Esophagus (tissue), 2 donors: Measurements from ENCODE around the gene FOXB2. TPM values are rescaled to one million over a fixed set of nuclear protein-coding genes. Genes with fewer than 3 reads are reported as not detected.

Source experiments
- H3K27ac ChIP-seq, 2 donors: one replicate each; pipeline ENCODE4 v1.5.1; 2013; ENCODE audit warnings: low read depth in 2 of 2, mild to moderate bottlenecking in 2 of 2, inconsistent platforms in 1 of 2, low read length in 1 of 2, moderate library complexity in 1 of 2
- H3K27me3 ChIP-seq, 2 donors: one replicate each; pipeline ENCODE4 v1.6.1; 2013; ENCODE audit warnings: low read length in 2 of 2, control low read depth in 1 of 2, mild to moderate bottlenecking in 1 of 2; ENCODE audit not compliant: insufficient read depth in 2 of 2, control insufficient read depth in 1 of 2
- H3K36me3 ChIP-seq, 2 donors: one replicate each; pipeline ENCODE4 v1.6.1; 2013; ENCODE audit warnings: low read length in 1 of 2; ENCODE audit not compliant: control insufficient read depth in 2 of 2, insufficient read depth in 2 of 2
- H3K4me1 ChIP-seq, 2 donors: one replicate each; pipeline ENCODE4 v1.6.1; 2013; ENCODE audit warnings: low read length in 1 of 2; ENCODE audit not compliant: control insufficient read depth in 2 of 2, insufficient read depth in 2 of 2
- H3K4me3 ChIP-seq, 2 donors: one replicate each; pipeline ENCODE4 v1.5.1; 2013; ENCODE audit warnings: low read length in 2 of 2, mild to moderate bottlenecking in 2 of 2, low read depth in 1 of 2, moderate library complexity in 1 of 2
- H3K9me3 ChIP-seq, 2 donors: one replicate each; pipeline ENCODE4 v1.6.1; 2013; ENCODE audit warnings: mild to moderate bottlenecking in 2 of 2, low read depth in 1 of 2, low read length in 1 of 2, moderate library complexity in 1 of 2; ENCODE audit not compliant: control insufficient read depth in 2 of 2, insufficient read depth in 1 of 2
- WGBS, 2 donors: extraction: QIAGEN DNeasy Blood & Tissue Kit; methylation state at CpG; one replicate each; pipeline ENCODE4 v1.1.7; 2013; 5-methylcytosine and 5-hydroxymethylcytosine counted together
- polyA plus RNA-seq, 2 donors: library from polyadenylated mRNA; stranded (reverse); fragments of 200-250 nt; gene quantifications; one replicate each; pipeline ENCODE4 v1.2.3, GENCODE V29; 2013
- donor health status: healthy with polysubstance abuse.
- donor health status: Bipolar disorder and iron deficiency.

Gene FOXB2
- polyA plus RNA-seq, 2 donors = not detected

DNA sequence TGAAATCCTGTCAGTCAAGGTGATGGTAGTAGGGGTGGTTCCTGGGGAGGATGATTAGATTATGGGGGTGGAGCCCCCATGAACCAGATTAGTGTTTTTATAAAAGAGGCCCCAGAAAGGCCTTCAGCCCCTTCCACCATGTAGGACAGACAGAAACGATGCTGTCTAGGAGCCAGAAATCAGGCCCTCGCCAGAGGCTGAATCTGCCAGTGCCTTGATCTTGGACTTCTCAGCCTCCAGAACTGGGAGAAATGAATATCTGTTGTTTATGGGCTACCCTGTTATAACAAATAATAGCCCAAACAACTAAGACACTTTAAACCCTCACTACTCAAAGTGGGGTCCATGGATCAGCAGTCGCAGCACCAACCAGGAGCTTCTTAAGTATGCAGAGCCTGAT is 20.2 kb upstream of the FOXB2 start:
- H3K27ac ChIP-seq = no peak overlapping the region
- H3K4me1 ChIP-seq = no peaks in the 10 kb centered on the region
- H3K9me3 ChIP-seq = no peaks in the 10 kb centered on the region
- H3K4me3 ChIP-seq = no peak overlapping the region
- H3K27me3 ChIP-seq = no peaks in the 10 kb centered on the region
- 90 to 92% methylated on average over 3 of the region's 3 CpGs for WGBS, 2 donors
- H3K36me3 ChIP-seq = no peaks in the 10 kb centered on the region

GRCh38 chr9:77000330-77000729 is 19.1 kb upstream of the FOXB2 start:
- no peaks in the 10 kb centered on the region for H3K36me3 ChIP-seq
- 73% methylated on average over 6 of the region's 6 CpGs for WGBS, 2 donors
- no peaks in the 10 kb centered on the region for H3K4me1 ChIP-seq
- H3K27me3 ChIP-seq = no peaks in the 10 kb centered on the region
- H3K9me3 ChIP-seq = no peaks in the 10 kb centered on the region
- H3K27ac ChIP-seq = no peak overlapping the region
- no peak overlapping the region for H3K4me3 ChIP-seq

DNA sequence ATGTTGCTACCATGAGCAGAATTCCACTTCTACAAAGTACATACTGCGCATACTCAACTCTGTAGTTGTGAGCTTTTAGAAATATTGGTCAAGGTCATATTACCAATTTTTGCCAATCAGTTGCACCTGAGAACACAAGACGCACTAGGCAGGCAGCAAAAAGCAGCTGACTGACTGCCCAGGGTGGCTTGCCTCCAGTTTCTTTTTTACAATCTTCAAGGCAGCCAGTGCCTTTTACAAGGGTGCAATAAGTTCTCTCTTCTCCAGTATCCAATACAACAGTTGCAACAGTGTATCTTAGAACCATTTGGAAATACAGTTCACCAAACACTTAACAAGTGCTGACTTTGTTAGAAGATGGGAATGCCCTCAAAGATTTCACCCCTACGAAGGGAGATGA is 16.1 kb upstream of the FOXB2 start:
- Histone ChIP-seq H3K9me3 (no peaks in the 10 kb centered on the region), H3K27ac (no peak overlapping the region), H3K4me3 (no peak overlapping the region), H3K4me1 (no peaks in the 10 kb centered on the region), H3K36me3 (no peaks in the 10 kb centered on the region), H3K27me3 (no peaks in the 10 kb centered on the region)
- 86 to 90% methylated on average over 3 of the region's 3 CpGs for WGBS, 2 donors

GRCh38 chr9:77005216-77005615 is 14.2 kb upstream of the FOXB2 start:
- H3K36me3 ChIP-seq = no peaks in the 10 kb centered on the region
- H3K27ac ChIP-seq = no peak overlapping the region

GRCh38 chr9:77010527-77010926 is 8.9 kb upstream of the FOXB2 start:
- H3K36me3 ChIP-seq = no peaks in the 10 kb centered on the region
- no peak overlapping the region for H3K4me3 ChIP-seq
- peaks cover 4 to 18% of the 10 kb centered on the region in 2 donors for H3K27me3 ChIP-seq
- peaks cover 0 to 8% of the 10 kb centered on the region in 2 donors for H3K4me1 ChIP-seq
- no peak overlapping the region for H3K27ac ChIP-seq
- no peaks in the 10 kb centered on the region for H3K9me3 ChIP-seq
- WGBS, 2 donors = 30 to 50% methylated on average over 5 of the region's 5 CpGs

More at GRCh38 chr9:77005216-77005615, 14.2 kb upstream of the FOXB2 start:
- H3K27me3 ChIP-seq = no peaks in the 10 kb centered on the region
- H3K9me3 ChIP-seq = no peaks in the 10 kb centered on the region
- no peak overlapping the region for H3K4me3 ChIP-seq
- H3K4me1 ChIP-seq = no peaks in the 10 kb centered on the region
- 74 to 77% methylated on average over 4 of the region's 4 CpGs for WGBS, 2 donors

DNA sequence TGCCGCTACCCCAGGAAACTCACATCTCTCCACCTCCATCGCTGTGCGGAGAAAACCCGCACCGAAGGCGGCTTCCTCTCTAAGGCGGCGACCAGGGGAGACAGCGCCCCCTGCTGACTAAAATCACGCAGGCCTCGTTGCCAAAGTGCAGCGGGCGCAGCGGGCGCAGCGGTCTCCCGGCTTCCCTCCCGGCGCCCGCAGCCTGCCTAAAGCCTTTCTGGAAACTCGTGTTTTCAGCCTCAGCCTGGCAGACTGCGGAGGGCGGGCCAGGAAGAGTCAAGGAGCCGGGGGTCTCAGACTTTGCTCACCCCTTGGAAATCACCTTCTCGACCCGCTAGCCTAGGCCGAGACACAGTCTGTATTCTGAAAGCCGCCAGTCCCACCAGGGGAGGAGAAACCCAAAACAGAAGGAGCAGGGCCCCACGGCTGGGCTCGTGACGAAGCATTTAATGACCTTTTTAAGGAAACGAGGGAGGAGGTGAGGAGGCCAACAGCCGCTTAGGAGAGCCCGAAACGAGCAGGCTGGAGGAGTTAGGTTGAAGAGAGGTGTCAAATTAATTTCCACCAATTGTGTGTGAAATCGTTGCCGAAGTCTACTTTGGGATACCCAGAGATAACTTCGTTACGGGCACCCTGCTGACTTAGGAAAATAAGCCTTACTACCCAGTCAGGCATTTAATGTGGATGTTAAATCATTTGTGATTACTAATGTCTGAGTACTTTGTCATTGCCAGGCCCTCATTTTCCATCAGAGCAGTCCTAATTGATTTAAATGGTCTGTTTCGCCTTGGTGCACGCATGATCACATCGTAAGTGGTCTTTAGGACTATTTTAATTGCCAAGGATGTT is 7.3 kb upstream of the FOXB2 start:
- 9 to 12% methylated on average over 42 of the region's 42 CpGs for WGBS, 2 donors
- H3K27ac ChIP-seq = no peak overlapping the region
- H3K4me3 ChIP-seq = no peak overlapping the region
- peaks cover 15 to 29% of the 10 kb centered on the region in 2 donors for H3K27me3 ChIP-seq
- H3K4me1 ChIP-seq = peaks cover 0 to 8% of the 10 kb centered on the region in 2 donors
- H3K9me3 ChIP-seq = peaks cover 0 to 2% of the 10 kb centered on the region in 2 donors
- H3K36me3 ChIP-seq = no peaks in the 10 kb centered on the region

- no peaks in the 10 kb centered on the region for H3K36me3 ChIP-seq
- no peak overlapping the region for H3K4me3 ChIP-seq
- H3K27me3 ChIP-seq = peaks cover 20 to 38% of the 10 kb centered on the region in 2 donors
- 13% methylated on average over 21 of the region's 21 CpGs for WGBS, 2 donors
- no peak overlapping the region for H3K27ac ChIP-seq
- peaks cover 0 to 2% of the 10 kb centered on the region in 2 donors for H3K9me3 ChIP-seq
- H3K4me1 ChIP-seq = peaks cover 2 to 8% of the 10 kb centered on the region in 2 donors
Observed at GRCh38 chr9:77013206-77013931, 6.1 kb upstream of the FOXB2 start.

GRCh38 chr9:77013932-77014596 is 5.4 kb upstream of the FOXB2 start:
- Histone ChIP-seq H3K36me3 (no peaks in the 10 kb centered on the region), H3K27me3 (peaks cover 21 to 40% of the 10 kb centered on the region in 2 donors), H3K4me3 (no peak overlapping the region), H3K4me1 (peaks cover 4 to 14% of the 10 kb centered on the region in 2 donors), H3K9me3 (peaks cover 0 to 2% of the 10 kb centered on the region in 2 donors), H3K27ac (no peak overlapping the region)
- WGBS, 2 donors = 8 to 10% methylated on average over 46 of the region's 46 CpGs

DNA sequence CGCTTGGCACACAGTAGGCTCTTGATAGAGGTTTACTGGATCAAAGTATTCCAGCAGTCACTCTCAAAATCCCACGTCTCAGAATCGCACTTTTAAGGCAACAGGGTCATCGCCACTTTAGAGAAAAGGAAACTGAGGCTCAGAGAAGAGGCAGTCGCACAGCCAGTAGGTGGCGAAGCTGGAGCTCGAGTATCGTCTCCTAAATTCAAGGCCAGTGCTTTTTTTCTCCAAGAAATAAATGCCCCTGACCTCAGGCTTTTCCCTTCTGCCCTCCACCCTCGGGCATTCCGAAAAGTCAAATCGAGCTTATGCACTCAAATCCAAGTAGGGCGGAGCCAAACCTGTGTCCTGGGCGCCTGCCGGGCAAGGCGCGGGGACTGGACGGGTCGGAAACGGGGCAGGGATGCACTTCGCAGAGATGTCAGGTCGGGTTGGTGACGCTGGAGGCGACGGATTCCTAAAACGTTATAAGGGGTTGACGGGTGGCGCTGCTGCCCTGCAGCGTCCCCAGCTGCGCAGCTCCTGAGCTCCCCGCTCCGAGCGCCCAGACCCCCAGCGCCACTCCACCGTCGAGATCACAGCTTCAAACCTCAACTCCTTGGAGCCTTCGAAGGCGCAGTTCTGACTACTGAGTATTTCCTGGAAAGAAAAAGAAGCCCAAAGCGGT is 4.7 kb upstream of the FOXB2 start:
- peaks cover 21 to 47% of the 10 kb centered on the region in 2 donors for H3K27me3 ChIP-seq
- no peaks in the 10 kb centered on the region for H3K36me3 ChIP-seq
- peaks cover 0 to 4% of the 10 kb centered on the region in 2 donors for H3K9me3 ChIP-seq
- H3K4me1 ChIP-seq = peaks cover 4 to 17% of the 10 kb centered on the region in 2 donors
- H3K27ac ChIP-seq = no peak overlapping the region
- 8 to 9% methylated on average over 38 of the region's 38 CpGs for WGBS, 2 donors
- no peak overlapping the region for H3K4me3 ChIP-seq
